Aorta (tissue), 5 donors: ENCODE results near the gene HUS1B. TPM values are rescaled to one million over a fixed set of nuclear protein-coding genes. Genes with fewer than 3 reads are reported as not detected.

ENCODE experiments used
- ATAC-seq: fragments of 200-7000 bp; cut with Tn5 transposase; one replicate; pipeline ENCODE4 v1.9.1; 2022; ENCODE audit warnings: moderate library complexity; ENCODE audit not compliant: low FRiP score
- DNase-seq, 2 donors: peaks; one replicate each; pipeline ENCODE4 v3.0.0-alpha.2; 2020
- H3K27ac ChIP-seq, 2 donors: one replicate each; pipeline ENCODE4 v1.5.1; 2013; ENCODE audit warnings: low read length in 2 of 2, mild to moderate bottlenecking in 2 of 2, moderate library complexity in 2 of 2, control low read depth in 1 of 2, inconsistent platforms in 1 of 2, low read depth in 1 of 2
- H3K27me3 ChIP-seq, 2 donors: one replicate each; pipeline ENCODE4 v1.6.1; 2013; ENCODE audit warnings: control low read depth in 1 of 2, low read length in 1 of 2, mild to moderate bottlenecking in 1 of 2, moderate library complexity in 1 of 2; ENCODE audit not compliant: insufficient read depth in 2 of 2, control insufficient read depth in 1 of 2
- H3K36me3 ChIP-seq, 2 donors: one replicate each; pipeline ENCODE4 v1.6.1; 2013; ENCODE audit warnings: control low read depth in 1 of 2, low read length in 1 of 2, mild to moderate bottlenecking in 1 of 2; ENCODE audit not compliant: insufficient read depth in 2 of 2, control insufficient read depth in 1 of 2
- H3K4me1 ChIP-seq, 2 donors: one replicate each; pipeline ENCODE4 v1.6.1; 2013; ENCODE audit warnings: low read length in 2 of 2, control low read depth in 1 of 2, mild to moderate bottlenecking in 1 of 2, moderate library complexity in 1 of 2; ENCODE audit not compliant: insufficient read depth in 2 of 2, control insufficient read depth in 1 of 2
- H3K4me3 ChIP-seq, 2 donors: one replicate each; pipeline ENCODE4 v1.5.1; 2013; ENCODE audit warnings: low read length in 2 of 2, control low read depth in 1 of 2, mild to moderate bottlenecking in 1 of 2
- H3K9me3 ChIP-seq: one replicate; pipeline ENCODE4 v1.6.1; 2013; ENCODE audit warnings: mild to moderate bottlenecking, low read length; ENCODE audit not compliant: control insufficient read depth
- WGBS, 2 donors: extraction: QIAGEN DNeasy Blood & Tissue Kit; methylation state at CpG; one replicate each; pipeline ENCODE4 v1.1.7; 2013; 5-methylcytosine and 5-hydroxymethylcytosine counted together
- intact Hi-C, 2 donors: fragments of 100-400 bp; cut with DNase I; formaldehyde crosslinking; loops; one replicate each; pipeline versions ENCODE4 v1.14.2 to v1.15.0; 2022
- polyA plus RNA-seq, 2 donors: library from polyadenylated mRNA; stranded (reverse); fragments of 200-250 nt; gene quantifications; one replicate each; pipeline ENCODE4 v1.2.3, GENCODE V29; 2013
- total RNA-seq, 2 donors: library from RNA; stranded (reverse); fragmentation: NEBNext Ultra II Directional; extraction: Animal tissue kit (Norgen Biotek cat#: 25700); gene quantifications; one replicate each; pipeline ENCODE4 v1.2.1, GENCODE V29; 2021
- donor health status: healthy with polysubstance abuse.
- donor health status: Bipolar disorder and iron deficiency.
- donor health status: DM: no; HTN: no; CAD: no.
- donor health status: DM: no; HTN: no; CAD: no.
- donor health status: DM: yes; HTN: yes; CAD: no.

Gene HUS1B
- total and polyA plus RNA-seq, 4 donors = 0.38 to 2.4 (median 1.4) TPM; not detected in 1

- no peak overlapping the region for H3K27ac ChIP-seq
- peaks cover 0 to 1% of the 10 kb centered on the region in 2 donors for H3K4me1 ChIP-seq
Observed at GRCh38 chr6:683742-684440, 27.0 kb upstream of the HUS1B start.

DNA sequence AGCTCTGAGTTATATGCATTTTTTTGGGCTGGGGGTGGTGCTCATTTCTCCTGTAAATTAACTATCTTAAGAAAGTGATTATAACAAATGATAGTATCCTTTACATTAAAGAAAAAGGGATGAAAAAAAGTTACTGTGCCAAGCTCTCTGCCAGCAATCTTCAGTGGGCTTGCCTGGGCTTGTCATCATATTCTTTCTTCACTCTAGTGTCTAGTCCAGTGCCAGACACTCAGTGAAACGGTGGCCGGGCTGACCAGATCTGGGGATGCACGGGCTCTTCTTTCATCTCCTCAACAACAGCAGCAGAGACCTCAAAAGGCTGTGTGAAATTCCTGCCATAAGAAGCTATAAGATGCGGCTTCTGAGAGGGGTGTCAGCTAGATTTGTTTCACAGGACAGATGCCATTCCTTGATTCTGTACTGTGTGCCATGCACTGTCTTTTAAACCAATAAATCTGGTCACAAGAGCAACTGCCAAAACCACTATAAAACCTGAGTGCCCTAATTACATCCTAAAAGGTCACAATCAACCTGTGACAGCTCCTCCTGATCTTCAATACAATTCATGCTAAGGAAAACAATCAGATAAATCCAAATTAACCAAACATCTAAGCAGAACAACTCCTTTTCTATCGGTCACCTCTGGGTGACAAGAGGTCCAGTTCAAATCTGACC lies 23.9 kb upstream of the HUS1B start:
- WGBS, 2 donors = 91% methylated on average over 5 of the region's 5 CpGs
- DNase-seq = no peak
- Histone ChIP-seq H3K36me3 (no peaks in the 10 kb centered on the region), H3K27ac (no peak overlapping the region), H3K4me3 (no peak overlapping the region), H3K9me3 (no peaks in the 10 kb centered on the region), H3K4me1 (peaks cover 0 to 1% of the 10 kb centered on the region in 2 donors), H3K27me3 (no peaks in the 10 kb centered on the region)
- ATAC-seq = no peak
- intact Hi-C loops = no loop called here

More at GRCh38 chr6:683742-684440, 27.0 kb upstream of the HUS1B start:
- no peak overlapping the region for H3K4me3 ChIP-seq
- no peaks in the 10 kb centered on the region for H3K36me3 ChIP-seq
- intact Hi-C loops = no loop called here
- no peaks in the 10 kb centered on the region for H3K9me3 ChIP-seq
- DNase-seq (no peak), ATAC-seq (peak; percentile 44)
- WGBS, 2 donors = 56 to 67% methylated on average over 15 of the region's 15 CpGs
- no peaks in the 10 kb centered on the region for H3K27me3 ChIP-seq

DNA sequence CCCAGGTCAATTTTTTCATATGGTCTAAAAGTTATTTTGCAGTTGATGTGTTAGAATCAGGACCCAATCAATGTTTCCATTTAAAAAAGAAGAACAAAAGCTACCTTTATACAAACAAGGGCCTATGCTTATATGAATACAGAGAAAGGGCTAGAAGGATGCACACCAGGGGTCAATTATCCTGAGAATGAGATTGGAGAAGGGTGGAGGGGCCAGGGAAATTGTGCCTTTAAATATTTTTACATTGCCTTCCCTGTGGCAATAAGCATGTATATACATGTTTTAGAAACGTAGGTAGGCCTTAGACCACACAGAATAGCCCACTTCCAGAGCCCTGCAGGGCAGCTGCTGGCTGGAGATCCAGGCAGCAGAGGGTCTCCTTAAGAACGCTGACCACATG lies 23.4 kb upstream of the HUS1B start:
- peaks cover 0 to 1% of the 10 kb centered on the region in 2 donors for H3K4me1 ChIP-seq
- H3K36me3 ChIP-seq = no peaks in the 10 kb centered on the region
- ATAC-seq (no peak), DNase-seq (no peak)
- H3K27me3 ChIP-seq = no peaks in the 10 kb centered on the region
- 73 to 80% methylated on average over 2 of the region's 2 CpGs for WGBS, 2 donors
- H3K27ac ChIP-seq = no peak overlapping the region
- intact Hi-C loops = no loop called here
- H3K4me3 ChIP-seq = no peak overlapping the region
- H3K9me3 ChIP-seq = no peaks in the 10 kb centered on the region

DNA sequence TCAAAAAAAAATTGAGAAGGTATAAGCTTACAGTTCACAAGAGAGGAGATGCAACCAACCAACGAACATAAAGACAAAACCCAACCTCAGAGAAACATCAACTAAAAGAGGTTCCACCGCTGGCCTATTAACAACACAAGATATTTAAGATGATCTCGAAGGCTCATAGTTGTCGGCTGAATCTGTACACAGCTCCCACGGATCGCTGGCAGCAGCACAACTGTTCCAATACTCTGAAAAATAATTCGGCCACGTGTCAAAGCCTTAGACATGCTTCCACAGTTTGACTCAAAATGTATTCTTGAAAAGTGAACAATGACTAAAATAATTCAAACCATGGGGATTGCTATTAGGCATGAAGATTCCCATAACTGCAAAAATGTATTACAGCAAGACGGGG lies 22.4 kb upstream of the HUS1B start:
- 77 to 82% methylated on average over 9 of the region's 9 CpGs for WGBS, 2 donors
- Histone ChIP-seq H3K9me3 (no peaks in the 10 kb centered on the region), H3K4me3 (no peak overlapping the region), H3K27me3 (no peaks in the 10 kb centered on the region), H3K4me1 (peaks cover 0 to 1% of the 10 kb centered on the region in 2 donors), H3K36me3 (no peaks in the 10 kb centered on the region), H3K27ac (no peak overlapping the region)
- DNase-seq (no peak), ATAC-seq (no peak)
- intact Hi-C loops = no loop called here

GRCh38 chr6:678520-678919 lies 21.6 kb upstream of the HUS1B start:
- DNase-seq (no peak), ATAC-seq (no peak)
- H3K27me3 ChIP-seq = no peaks in the 10 kb centered on the region
- H3K9me3 ChIP-seq = no peaks in the 10 kb centered on the region
- intact Hi-C loops = no loop called here
- no peak overlapping the region for H3K4me3 ChIP-seq
- 71 to 79% methylated on average over 3 of the region's 3 CpGs for WGBS, 2 donors
- H3K27ac ChIP-seq = no peak overlapping the region
- H3K36me3 ChIP-seq = no peaks in the 10 kb centered on the region
- peaks cover 0 to 1% of the 10 kb centered on the region in 2 donors for H3K4me1 ChIP-seq

DNA sequence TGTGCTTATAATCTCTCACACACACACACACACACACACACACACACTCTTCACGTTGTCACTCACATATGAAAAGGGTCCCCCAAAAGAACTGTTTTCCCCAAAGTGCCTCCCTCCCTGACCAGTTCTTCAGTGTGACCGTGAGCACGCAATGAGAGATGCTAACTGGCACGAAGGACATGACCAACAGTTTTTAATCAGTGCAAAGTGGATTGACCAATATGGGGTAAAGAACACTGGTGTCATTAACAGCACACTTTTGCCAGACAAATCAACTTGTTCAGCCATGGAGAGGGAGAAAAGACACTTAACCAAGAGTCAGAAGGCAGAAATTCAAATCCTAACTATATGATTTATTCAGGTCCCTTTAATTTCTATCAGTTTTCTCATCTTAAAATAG lies 21.0 kb upstream of the HUS1B start:
- no peaks in the 10 kb centered on the region for H3K27me3 ChIP-seq
- no peak for ATAC-seq
- H3K4me3 ChIP-seq = no peak overlapping the region
- H3K36me3 ChIP-seq = no peaks in the 10 kb centered on the region
- H3K9me3 ChIP-seq = no peaks in the 10 kb centered on the region
- intact Hi-C loops = no loop called here
- H3K4me1 ChIP-seq = peaks cover 0 to 1% of the 10 kb centered on the region in 2 donors
- no peak for DNase-seq
- H3K27ac ChIP-seq = no peak overlapping the region
- WGBS, 2 donors = 96 to 97% methylated on average over 4 of the region's 4 CpGs

DNA sequence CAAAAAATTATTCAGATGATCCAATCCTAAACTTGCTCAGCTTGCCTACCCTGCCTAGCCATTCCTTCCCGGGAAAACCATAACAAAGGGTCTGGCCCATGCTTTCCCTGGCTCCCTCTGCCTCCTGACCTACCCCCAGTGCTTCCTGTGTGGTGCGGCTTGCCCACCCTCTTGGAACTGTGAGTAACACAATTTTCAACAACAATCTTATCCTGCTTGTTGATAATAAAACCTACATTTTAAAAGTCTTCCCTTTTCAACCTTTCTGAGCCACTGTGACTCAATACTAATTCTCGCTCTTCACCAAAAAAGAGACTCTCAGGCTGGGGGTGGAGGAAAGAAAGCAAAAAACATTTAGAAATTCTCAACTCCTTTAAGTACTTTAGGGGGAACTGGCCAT lies 18.1 kb upstream of the HUS1B start:
- Histone ChIP-seq H3K36me3 (peaks cover 0 to 2% of the 10 kb centered on the region in 2 donors), H3K27me3 (no peaks in the 10 kb centered on the region), H3K4me1 (no peaks in the 10 kb centered on the region), H3K4me3 (no peak overlapping the region), H3K27ac (no peak overlapping the region), H3K9me3 (no peaks in the 10 kb centered on the region)
- WGBS, 2 donors = 72 to 76% methylated on average over 3 of the region's 3 CpGs
- intact Hi-C loops = no loop called here
- DNase-seq (no peak), ATAC-seq (no peak)

DNA sequence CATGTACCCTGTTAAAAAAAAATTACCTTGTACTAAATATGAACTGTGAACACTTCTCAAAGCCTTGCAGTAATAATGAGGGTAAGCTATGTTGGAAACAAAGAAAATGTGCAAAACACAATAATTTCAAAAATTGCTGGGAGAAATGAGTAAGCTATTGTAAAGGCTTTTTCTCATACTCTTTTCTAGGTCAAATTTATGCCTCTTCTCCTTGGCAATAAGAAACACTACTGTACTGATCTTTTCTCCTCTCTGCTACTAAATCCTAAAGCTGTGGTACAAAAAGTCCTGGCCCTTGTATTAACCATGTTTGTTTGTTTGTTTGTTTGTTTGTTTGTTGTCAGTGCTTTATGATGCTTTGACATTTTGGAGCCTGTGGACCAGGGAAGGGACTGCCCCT lies 17.5 kb upstream of the HUS1B start:
- ATAC-seq = no peak
- no peak overlapping the region for H3K4me3 ChIP-seq
- H3K4me1 ChIP-seq = no peaks in the 10 kb centered on the region
- intact Hi-C loops = no loop called here
- H3K27ac ChIP-seq = no peak overlapping the region
- DNase-seq = no peak
- peaks cover 0 to 2% of the 10 kb centered on the region in 2 donors for H3K36me3 ChIP-seq
- H3K9me3 ChIP-seq = no peaks in the 10 kb centered on the region
- no peaks in the 10 kb centered on the region for H3K27me3 ChIP-seq
